GM18505 (cell line): Measurements from ENCODE around the gene FGD5.

ENCODE experiments used
- ATAC-seq: cut with Tn5 transposase; IDR thresholded peaks from one replicate; pipeline ENCODE4 v1.9.1; 2021; ENCODE audit not compliant: unreplicated experiment
- POLR2A ChIP-seq: IDR thresholded peaks from 4 replicates; pipeline ENCODE4 v1.6.1; 2011; ENCODE audit warnings: borderline replicate concordance; ENCODE audit not compliant: insufficient read depth, insufficient read length; ENCODE audit errors: extremely low read depth

Gene FGD5

DNA sequence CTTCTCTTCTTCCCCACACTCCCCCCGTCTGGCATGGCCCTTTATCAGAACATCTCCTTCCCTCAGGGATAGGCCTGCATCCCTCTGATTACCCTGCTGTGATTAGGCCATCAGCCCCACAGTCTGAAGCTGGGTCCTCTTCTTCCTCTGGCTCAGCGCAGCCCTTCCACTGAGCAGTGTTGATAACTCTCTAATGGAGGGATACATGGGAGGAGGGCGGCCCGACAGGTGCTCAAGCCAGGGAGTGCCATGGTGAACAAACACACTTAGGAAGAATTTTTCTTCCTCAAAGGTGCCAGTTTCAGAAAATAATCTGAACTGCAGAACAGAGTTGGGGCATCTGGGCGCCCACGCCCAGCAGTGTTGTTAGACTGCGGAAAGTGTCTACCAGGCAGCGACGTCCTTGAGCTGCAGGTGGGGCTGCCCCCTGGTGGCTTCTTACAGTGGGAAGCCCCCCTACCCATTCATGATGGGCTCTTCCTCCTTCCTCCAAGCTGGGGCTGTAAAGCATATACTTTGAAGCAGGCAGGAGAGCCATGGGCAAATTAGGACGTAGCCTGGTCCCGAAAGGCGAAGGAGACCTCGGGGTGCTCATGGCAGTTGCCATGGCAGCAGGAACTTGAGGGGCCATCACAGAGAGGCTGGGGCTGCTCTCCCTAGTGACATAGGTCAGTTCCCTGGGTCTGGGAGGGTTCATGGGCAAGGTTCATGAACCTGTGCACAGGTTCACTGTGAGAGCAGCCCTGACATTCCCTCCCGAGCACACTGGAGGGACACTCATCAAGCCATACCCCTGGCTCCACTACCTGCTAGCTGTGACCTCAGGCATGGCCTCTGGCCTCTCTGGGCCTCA is 95.4 kb downstream of the FGD5 start:
- ATAC-seq, result no peak
- no peak for TF ChIP-seq POLR2A

DNA sequence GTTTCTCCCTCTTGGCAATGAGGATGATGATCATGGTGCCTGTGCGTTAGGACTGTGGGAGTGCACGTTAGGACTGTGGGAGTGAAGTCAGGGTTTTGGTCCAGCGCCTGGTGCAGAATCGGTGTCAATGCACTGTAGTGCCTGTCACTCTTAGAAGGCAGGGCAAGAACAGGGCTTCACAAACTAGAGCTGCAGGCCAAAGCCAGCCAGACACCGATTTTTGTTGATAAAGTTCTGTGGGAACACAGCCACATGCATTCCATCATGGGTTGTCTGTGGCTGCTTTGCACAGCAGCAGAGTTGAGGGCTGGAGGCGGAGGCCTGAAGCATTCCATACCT is 96.0 kb downstream of the FGD5 start:
- no peak for ATAC-seq

DNA sequence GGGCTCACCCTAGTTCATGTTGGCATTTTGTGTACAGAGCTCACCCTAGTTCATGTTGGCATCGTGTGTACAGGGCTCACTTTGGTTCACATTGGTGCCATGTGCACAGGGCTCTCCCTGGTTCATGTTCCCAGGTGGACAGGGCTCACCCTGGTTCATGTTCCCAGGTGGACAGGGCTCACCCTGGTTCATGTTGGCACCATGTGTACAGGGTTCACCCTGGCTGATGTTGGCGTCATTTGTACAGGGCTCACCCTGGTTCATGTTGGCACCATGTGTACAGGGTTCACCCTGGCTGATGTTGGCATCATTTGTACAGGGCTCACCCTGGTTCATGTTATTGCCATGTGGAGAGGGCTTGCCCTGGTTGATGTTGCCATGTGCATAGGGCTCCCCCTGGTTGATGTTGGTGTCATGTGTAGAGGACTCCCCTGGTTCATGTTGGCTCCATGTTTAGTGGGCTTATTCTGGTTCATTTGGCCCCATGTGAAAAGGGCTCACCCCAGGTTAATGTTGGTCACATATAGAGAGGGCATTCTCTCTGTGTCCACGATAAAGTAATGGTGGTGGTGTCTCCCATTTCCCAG is 97.0 kb downstream of the FGD5 start:
- ATAC-seq, result no peak
- TF ChIP-seq POLR2A, result no peak

More for the DNA sequence above, 96.0 kb downstream of the FGD5 start:
- TF ChIP-seq POLR2A, result no peak

DNA sequence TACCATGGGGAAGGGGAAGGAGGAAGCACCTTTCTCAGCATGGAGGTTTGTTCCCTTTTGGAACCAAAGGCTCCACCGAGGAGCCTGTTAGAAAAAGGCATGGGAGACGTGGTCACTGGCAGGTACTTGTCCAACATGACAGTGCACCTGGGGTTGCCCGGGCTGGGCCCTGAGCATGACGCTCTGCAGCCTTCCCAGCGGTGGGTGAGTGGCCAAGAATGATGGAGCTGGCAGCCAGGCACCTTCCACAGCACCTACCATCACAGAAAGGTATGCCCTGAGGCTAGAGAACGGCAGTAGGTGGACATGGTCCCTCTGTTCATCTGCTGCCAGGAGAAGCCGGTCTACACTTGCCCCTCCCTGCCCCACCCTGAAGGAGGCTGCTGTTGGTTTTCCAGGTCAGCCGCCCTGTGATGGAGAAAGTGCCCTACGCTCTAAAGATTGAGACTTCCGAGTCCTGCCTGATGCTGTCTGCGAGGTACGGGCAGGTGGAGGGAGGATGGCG is 99.6 kb downstream of the FGD5 start:
- TF ChIP-seq POLR2A, result no peak
- no peak for ATAC-seq

DNA sequence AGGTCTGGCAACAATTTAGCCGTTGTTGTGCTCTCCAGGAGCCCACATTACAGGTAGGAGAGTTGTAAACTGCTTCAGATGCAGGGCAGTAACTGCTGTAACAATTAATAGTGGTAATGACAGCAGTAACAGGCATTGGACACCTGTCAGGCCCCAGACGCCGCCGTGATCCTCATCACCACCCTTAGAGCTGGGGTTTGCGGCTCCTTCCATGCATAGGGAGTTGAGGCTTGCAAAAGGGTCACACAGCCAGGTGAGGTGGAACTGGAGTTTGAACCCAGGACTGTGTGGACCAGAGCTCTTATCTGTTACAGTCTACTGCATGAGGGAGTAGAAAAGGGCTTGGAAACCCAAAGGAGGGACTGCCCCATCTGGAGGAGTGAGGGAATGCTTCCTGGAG is 101.8 kb downstream of the FGD5 start:
- no peak for TF ChIP-seq POLR2A
- ATAC-seq, result no peak

DNA sequence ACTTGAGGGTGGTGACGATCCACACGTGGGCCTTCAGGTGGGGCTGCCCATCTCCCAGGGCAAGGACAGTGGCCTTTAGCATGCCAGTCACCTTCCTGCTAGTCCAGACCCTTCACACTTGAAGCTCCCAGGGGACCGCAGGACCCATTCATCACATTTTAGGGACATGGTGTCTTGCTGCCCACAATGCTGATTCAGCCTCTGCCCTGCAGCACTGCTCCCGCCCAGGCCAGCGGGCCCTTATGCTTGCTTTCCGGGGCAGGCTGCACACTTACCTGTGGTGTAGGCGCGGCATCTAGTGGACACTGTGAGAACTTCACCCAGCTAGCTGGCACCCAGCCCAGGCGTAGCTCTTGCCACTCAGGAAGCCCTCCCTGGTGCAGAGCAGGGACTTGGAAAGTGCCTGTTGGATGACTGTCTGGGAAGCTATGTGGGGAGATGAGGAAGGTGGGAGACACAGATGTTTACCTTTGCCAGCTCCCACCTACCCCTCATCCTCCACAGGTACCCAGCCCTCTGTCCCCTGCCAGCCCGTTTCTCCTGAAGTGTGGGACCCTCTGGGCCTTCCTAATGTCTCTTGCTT is 102.4 kb downstream of the FGD5 start:
- peak; percentile 71 for ATAC-seq
- TF ChIP-seq POLR2A, result no peak

DNA sequence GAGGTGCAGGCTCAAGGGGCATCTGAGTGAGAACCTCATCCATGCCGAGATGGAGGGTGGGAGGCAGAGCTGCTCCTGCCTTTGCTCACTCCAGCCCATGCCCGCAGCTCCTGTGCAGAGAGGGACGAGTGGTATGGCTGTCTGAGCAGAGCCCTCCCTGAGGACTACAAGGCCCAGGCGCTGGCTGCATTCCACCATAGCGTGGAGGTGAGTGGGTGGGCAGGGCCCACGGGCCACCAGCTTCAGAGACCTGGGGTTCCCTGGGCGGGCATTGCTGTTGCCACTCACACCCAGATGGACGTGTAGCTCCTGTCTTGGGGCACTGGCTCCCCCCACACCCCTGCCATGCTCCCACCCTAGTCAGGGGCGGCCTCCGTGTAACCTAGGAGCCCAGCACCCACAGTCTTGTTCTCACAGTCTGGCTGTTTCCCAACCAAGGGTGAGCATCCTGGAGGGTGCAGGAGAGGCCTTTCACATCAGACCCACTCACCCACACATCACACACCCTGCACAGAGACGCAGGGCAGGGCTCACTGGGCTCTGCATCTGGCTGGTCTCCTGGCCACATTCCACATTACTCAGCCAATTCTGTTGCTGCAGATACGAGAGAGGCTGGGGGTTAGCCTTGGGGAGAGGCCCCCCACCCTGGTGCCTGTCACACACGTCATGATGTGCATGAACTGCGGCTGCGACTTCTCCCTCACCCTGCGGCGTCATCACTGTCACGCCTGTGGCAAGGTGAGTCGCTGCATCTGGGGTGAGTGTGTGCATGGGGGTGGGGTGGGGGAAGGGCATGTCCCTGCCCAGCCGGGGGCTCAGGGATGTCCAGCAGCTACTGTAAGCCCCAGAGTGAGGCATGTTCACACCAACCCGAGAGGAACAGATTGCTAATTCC is 103.3 kb downstream of the FGD5 start:
- no peak for ATAC-seq

DNA sequence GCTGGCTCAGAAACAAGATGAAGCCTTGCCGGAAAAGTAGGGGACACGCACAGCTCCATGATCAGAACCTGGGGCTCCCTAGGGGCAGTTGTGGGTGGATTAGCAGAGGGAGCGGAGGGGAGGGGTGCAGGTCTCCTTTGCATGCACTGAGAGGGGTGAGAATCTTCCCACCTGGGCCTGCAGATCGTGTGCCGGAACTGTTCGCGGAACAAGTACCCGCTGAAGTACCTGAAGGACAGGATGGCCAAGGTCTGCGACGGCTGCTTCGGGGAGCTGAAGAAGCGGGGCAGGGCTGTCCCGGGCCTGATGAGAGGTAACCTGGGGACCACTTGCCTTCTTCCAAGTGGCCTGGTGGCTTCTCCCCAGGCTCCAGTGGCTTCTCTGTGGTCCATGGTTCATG is 104.1 kb downstream of the FGD5 start:
- TF ChIP-seq POLR2A, result no peak
- ATAC-seq, result no peak

More for the DNA sequence above, 103.3 kb downstream of the FGD5 start:
- TF ChIP-seq POLR2A, result no peak

DNA sequence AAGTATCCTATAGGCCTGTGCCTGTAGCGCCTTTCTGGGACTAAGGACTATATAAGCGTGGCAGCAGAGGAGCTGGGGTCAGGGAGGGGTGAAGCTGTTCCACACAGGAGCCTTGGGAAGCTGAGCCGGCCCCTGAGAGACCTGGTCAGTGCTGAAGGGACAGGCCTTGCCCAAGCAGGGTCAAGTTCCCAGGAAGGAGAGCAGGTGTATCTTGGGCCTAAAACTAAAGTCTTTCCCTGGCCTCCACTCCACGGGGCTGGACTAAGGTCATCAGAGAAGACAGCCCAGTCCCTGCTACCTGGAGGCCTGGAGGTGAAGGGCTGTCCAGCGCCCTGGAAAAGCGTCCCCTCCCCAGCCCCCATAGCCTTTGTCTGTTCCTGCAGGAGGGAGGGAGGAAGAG is 104.7 kb downstream of the FGD5 start:
- no peak for TF ChIP-seq POLR2A
- ATAC-seq, result no peak

DNA sequence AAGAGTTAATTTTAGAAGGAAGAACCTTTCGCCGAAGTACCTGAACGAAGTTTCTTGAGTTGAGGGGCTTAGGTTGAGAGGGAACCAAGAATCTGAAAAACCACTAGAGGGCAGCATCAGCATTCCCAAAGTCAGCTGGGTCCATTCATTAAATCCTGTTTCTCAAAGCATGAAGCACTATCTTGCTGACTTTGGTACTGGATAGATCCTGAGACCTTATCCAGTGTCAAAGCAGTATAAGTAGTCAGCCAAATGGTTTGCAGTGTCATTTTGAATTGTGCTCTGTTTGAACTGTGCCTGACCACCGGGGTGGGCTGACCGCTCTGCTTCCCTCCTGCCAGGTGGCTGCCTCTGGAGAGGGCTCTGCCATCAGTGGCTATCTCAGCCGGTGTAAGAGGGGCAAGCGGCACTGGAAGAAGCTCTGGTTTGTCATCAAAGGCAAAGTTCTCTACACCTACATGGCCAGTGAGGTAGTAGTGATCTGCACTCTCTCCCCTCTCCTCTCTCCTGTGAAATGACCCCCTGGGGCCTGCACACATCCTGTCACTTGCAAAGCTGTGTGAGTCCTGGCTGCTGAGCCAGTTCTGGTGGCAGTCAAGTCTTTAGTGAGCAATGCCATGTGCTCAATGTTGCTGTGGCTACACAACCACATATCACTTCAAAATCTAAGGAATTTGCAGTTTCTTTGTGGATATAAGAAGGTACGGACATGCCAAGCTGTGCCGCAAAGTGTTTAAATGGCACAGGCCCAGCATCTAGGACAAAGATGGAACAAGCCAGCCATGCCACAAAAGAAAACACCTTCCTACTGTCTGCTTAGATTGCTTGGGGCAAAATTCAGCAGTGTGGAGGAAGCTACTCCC is 107.2 kb downstream of the FGD5 start:
- TF ChIP-seq POLR2A, result no peak
- ATAC-seq, result no peak

DNA sequence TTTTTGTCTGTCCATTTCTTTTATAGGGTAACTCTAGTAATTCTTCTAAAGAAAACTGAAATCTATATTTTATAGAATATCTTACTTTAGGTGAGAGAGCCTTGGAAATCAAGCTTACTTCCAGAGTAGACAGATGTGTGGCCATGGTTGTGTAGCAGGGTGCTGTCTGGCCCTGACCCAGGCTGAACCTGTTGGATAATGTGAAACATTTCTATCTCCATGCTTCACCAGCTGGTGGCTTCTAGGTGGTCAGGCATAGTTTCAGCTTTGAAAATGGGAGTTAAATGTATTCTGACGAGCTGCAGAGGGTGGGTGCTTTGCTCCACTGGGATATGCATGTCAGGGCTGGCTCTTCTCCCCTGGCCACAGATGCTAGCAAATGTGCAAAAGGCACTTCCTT is 107.8 kb downstream of the FGD5 start:
- no peak for ATAC-seq
- no peak for TF ChIP-seq POLR2A

DNA sequence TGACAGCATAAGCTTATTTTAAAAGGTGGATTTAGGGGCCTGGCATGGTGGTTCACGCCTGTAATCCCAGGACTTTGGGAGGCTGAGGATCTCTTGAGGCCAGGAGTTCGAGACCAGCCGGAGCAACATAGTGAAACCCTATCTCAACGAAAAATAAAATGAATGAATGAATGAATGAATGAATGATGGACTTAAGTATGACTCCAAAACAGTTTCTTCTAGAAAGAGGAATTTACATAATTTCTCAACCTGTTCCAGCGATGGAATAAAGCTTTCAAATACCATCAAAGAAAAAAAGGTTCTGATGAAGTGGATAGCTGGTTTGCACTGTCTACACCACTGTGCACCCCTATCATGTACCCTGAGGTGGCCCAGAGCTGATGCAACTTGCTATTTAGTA is 108.5 kb downstream of the FGD5 start:
- no peak for ATAC-seq
- no peak for TF ChIP-seq POLR2A

DNA sequence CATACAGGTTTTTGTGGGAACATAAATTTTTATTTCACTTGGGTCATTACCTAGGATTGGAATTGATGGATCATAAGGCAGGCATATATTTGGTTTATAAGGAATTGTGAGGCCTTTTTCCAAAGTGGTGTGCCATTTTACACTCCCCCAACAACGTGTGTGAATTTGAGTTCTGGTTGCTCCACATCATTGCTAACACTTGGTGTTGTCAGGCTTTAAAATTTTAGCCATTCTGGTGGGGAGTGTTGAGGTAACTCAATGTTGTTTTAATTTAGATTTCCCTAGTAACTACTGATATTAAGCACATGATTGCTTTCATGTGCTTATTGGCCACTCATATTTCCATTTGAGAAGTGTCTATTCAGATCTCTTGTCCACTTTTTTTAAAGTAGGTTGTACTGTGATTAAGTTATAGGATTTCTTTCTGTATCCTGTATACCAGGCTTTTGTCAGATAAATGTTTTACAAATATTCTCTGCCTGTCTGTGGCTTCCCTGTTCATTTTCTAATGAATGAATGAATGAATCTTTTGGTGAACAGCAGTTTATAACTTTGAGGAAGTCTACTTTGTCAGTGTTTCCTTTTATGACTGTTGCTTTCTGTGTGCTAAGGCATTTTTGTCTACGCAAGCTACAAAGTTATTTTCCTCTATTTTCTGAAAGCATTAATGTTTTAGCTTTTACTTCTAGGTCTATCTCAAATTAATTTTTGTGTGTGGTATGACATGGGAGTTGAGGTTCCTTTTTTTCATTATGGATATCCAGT is 110.7 kb downstream of the FGD5 start:
- no peak for ATAC-seq
- TF ChIP-seq POLR2A, result no peak
